Neural cell (in vitro differentiated cells): Measurements from ENCODE around the gene NHLH1. TPM values are rescaled to one million over a fixed set of nuclear protein-coding genes. Genes with fewer than 3 reads are reported as not detected.

ENCODE experiments used
- H2AFZ ChIP-seq: fragments of 200-600, 300-800 bp; sonication (generic), shearing (Covaris generic); 2 replicates; pipeline ENCODE4 v1.6.0; 2014; ENCODE audit warnings: low read depth, mild to moderate bottlenecking, antibody characterized with exemption, low read length, moderate library complexity
- H3F3A ChIP-seq: fragments of 200-600 bp; shearing (Covaris generic); 2 replicates; pipeline ENCODE4 v1.6.1; 2016; ENCODE audit warnings: mild to moderate bottlenecking, moderate library complexity, mixed read lengths, antibody characterized with exemption, low read length; ENCODE audit not compliant: insufficient read depth, poor library complexity, severe bottlenecking
- H3K27ac ChIP-seq: fragments of 200-600, 300-800 bp; sonication (generic), shearing (Covaris generic); 2 replicates; pipeline ENCODE4 v1.5.1; 2014; ENCODE audit warnings: mild to moderate bottlenecking, low read length, moderate library complexity
- H3K27me3 ChIP-seq: fragments of 300-800, 200-600 bp; sonication (generic), shearing (Covaris generic); 2 replicates; pipeline ENCODE4 v1.6.0; 2014; ENCODE audit warnings: mild to moderate bottlenecking, low read depth, low read length, moderate library complexity; ENCODE audit not compliant: insufficient read depth
- H3K36me3 ChIP-seq: fragments of 300-800, 200-600 bp; sonication (generic), shearing (Covaris generic); 2 replicates; pipeline ENCODE4 v1.5.1; 2014; ENCODE audit warnings: mild to moderate bottlenecking, antibody characterized with exemption, low read length, moderate library complexity; ENCODE audit not compliant: insufficient read depth
- H3K4me2 ChIP-seq: fragments of 300-800, 200-600 bp; sonication (generic), shearing (Covaris generic); 2 replicates; pipeline ENCODE4 v1.6.0; 2014; ENCODE audit warnings: mild to moderate bottlenecking, low read length
- H3K4me3 ChIP-seq: fragments of 300-800, 200-600 bp; sonication (generic), shearing (Covaris generic); 2 replicates; pipeline ENCODE4 v1.5.1; 2014; ENCODE audit warnings: mild to moderate bottlenecking, low read length, moderate library complexity
- H3K79me2 ChIP-seq: fragments of 200-600 bp; shearing (Covaris generic); replicated peaks from 2 replicates; pipeline ENCODE4 v1.6.0; 2014; ENCODE audit warnings: mild to moderate bottlenecking, low read length, moderate library complexity; ENCODE audit not compliant: insufficient read depth
- H3K9ac ChIP-seq: fragments of 300-800, 200-600 bp; sonication (generic), shearing (Covaris generic); 2 replicates; pipeline ENCODE4 v1.6.1; 2016; ENCODE audit warnings: mild to moderate bottlenecking, low read length, mixed read lengths
- H3K9me2 ChIP-seq: fragments of 200-600 bp; shearing (Covaris generic); 2 replicates; pipeline ENCODE4 v1.6.1; 2016; ENCODE audit warnings: mild to moderate bottlenecking, low read length, mixed read lengths; ENCODE audit not compliant: insufficient read depth
- H3K9me3 ChIP-seq: fragments of 200-600, 300-800 bp; sonication (generic), shearing (Covaris generic); 2 replicates; pipeline ENCODE4 v1.6.1; 2016; ENCODE audit warnings: mild to moderate bottlenecking, mixed run types, low read length, moderate library complexity, mixed read lengths
- H4K20me1 ChIP-seq: fragments of 200-600 bp; shearing (Covaris generic); 2 replicates; pipeline ENCODE4 v1.6.1; 2016; ENCODE audit warnings: mild to moderate bottlenecking, mixed run types; ENCODE audit not compliant: insufficient read depth
- EP300 ChIP-seq: fragments of 450-650 bp; conservative IDR thresholded peaks from 2 replicates; pipeline ENCODE4 v1.6.1; 2014; ENCODE audit warnings: antibody characterized with exemption, mild to moderate bottlenecking, moderate library complexity; ENCODE audit not compliant: poor library complexity, severe bottlenecking
- EZH2 ChIP-seq: fragments of 200-600, 300-800 bp; shearing (Covaris generic), sonication (generic); IDR thresholded peaks from 2 replicates; pipeline ENCODE4 v1.6.1; 2014; ENCODE audit warnings: antibody characterized with exemption, low read length, borderline replicate concordance, mild to moderate bottlenecking; ENCODE audit not compliant: insufficient read depth, poor library complexity, severe bottlenecking
- MXI1 ChIP-seq: fragments of 450-650 bp; conservative IDR thresholded peaks from 2 replicates; pipeline ENCODE4 v1.6.1; 2014; ENCODE audit warnings: antibody characterized with exemption, mild to moderate bottlenecking; ENCODE audit not compliant: poor library complexity, severe bottlenecking
- POLR2AphosphoS5 ChIP-seq: IDR thresholded peaks from 2 replicates; pipeline ENCODE4 v1.6.1; 2012
- RAD21 ChIP-seq: fragments of 450-650 bp; conservative IDR thresholded peaks from 2 replicates; pipeline ENCODE4 v1.6.1; 2014; ENCODE audit warnings: antibody characterized with exemption, mild to moderate bottlenecking, moderate library complexity
- REST ChIP-seq: IDR thresholded peaks from 2 replicates; pipeline ENCODE4 v1.6.1; 2012; ENCODE audit warnings: borderline replicate concordance
- SMC3 ChIP-seq: fragments of 450-650 bp; conservative IDR thresholded peaks from 2 replicates; pipeline ENCODE4 v1.6.1; 2014; ENCODE audit warnings: antibody characterized with exemption, mild to moderate bottlenecking, moderate library complexity; ENCODE audit not compliant: poor library complexity
- TAF1 ChIP-seq: IDR thresholded peaks from 2 replicates; pipeline ENCODE4 v1.6.1; 2012; ENCODE audit warnings: low read depth
- polyA plus RNA-seq: library from polyadenylated mRNA; depleted of rRNA; stranded (reverse); fragments of >200 nt; gene quantifications from 2 replicates; pipeline ENCODE4 v1.2.3, GENCODE V29; 2014
- TF ChIP-seq, protein P1 (sequence below): fragments of 450-650 bp; IDR thresholded peaks from 2 replicates; pipeline ENCODE4 v1.5.1; 2014; ENCODE audit warnings: antibody characterized with exemption, mild to moderate bottlenecking, moderate library complexity; ENCODE audit not compliant: poor library complexity, severe bottlenecking

Gene NHLH1
- polyA plus RNA-seq, 1 donor from 2014 or later: 0.11 TPM

GRCh38 chr1:160367516-160367900, 637 bp downstream of the NHLH1 start:
- no peak overlapping the region for H3K4me3 ChIP-seq
- no peak overlapping the region for H3K4me2 ChIP-seq
- H3K36me3 ChIP-seq: no peaks in the 10 kb centered on the region
- H3F3A ChIP-seq: no peaks in the 10 kb centered on the region
- no peaks in the 10 kb centered on the region for H3K9me2 ChIP-seq
- no peaks in the 10 kb centered on the region for H4K20me1 ChIP-seq
- no peaks in the 10 kb centered on the region for H3K27me3 ChIP-seq
- no peaks in the 10 kb centered on the region for H3K79me2 ChIP-seq
- H3K9me3 ChIP-seq: no peaks in the 10 kb centered on the region
- H3K27ac ChIP-seq: no peak overlapping the region
- no peak overlapping the region for H3K9ac ChIP-seq
- no peak overlapping the region for H2AFZ ChIP-seq
- TF ChIP-seq, protein P1, sequence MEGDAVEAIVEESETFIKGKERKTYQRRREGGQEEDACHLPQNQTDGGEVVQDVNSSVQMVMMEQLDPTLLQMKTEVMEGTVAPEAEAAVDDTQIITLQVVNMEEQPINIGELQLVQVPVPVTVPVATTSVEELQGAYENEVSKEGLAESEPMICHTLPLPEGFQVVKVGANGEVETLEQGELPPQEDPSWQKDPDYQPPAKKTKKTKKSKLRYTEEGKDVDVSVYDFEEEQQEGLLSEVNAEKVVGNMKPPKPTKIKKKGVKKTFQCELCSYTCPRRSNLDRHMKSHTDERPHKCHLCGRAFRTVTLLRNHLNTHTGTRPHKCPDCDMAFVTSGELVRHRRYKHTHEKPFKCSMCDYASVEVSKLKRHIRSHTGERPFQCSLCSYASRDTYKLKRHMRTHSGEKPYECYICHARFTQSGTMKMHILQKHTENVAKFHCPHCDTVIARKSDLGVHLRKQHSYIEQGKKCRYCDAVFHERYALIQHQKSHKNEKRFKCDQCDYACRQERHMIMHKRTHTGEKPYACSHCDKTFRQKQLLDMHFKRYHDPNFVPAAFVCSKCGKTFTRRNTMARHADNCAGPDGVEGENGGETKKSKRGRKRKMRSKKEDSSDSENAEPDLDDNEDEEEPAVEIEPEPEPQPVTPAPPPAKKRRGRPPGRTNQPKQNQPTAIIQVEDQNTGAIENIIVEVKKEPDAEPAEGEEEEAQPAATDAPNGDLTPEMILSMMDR: no peak
- TF ChIP-seq TAF1 (no peak), POLR2AphosphoS5 (no peak), RAD21 (no peak), EZH2 (no peak), EP300 (no peak), SMC3 (no peak)

- no peak overlapping the region for H2AFZ ChIP-seq
- no peaks in the 10 kb centered on the region for H3K79me2 ChIP-seq
- TF ChIP-seq REST: no peak
- TF ChIP-seq EP300: no peak
- no peak for TF ChIP-seq MXI1
- TF ChIP-seq RAD21: no peak
- TF ChIP-seq TAF1: no peak
- no peak for TF ChIP-seq EZH2
- TF ChIP-seq, protein P1: no peak
- no peak for TF ChIP-seq SMC3
- TF ChIP-seq POLR2AphosphoS5: no peak
- no peaks in the 10 kb centered on the region for H4K20me1 ChIP-seq
- H3K27me3 ChIP-seq: no peaks in the 10 kb centered on the region
- no peak overlapping the region for H3K27ac ChIP-seq
- no peaks in the 10 kb centered on the region for H3K9me3 ChIP-seq
- H3K36me3 ChIP-seq: no peaks in the 10 kb centered on the region
- H3K4me2 ChIP-seq: no peak overlapping the region
- H3K9ac ChIP-seq: no peak overlapping the region
- H3K4me3 ChIP-seq: no peak overlapping the region
- H3K9me2 ChIP-seq: no peaks in the 10 kb centered on the region
- no peaks in the 10 kb centered on the region for H3F3A ChIP-seq
Measured at GRCh38 chr1:160367934-160368923, 1.4 kb downstream of the NHLH1 start.
